ENCODE data around the gene SAMD4B. TPM values are rescaled to one million over a fixed set of nuclear protein-coding genes. Genes with fewer than 3 reads are reported as not detected.
A peak's percentile ranks its signal among the peaks of the same experiment; 100 is the strongest.

SAMD4B gene
- total and polyA plus RNA-seq, 9 of the 15 experiments (the other 6 are each of a cell fraction or from before 2014, with no cell fraction given): 3.4 to 90.5 (median 38.0) TPM

DNA sequence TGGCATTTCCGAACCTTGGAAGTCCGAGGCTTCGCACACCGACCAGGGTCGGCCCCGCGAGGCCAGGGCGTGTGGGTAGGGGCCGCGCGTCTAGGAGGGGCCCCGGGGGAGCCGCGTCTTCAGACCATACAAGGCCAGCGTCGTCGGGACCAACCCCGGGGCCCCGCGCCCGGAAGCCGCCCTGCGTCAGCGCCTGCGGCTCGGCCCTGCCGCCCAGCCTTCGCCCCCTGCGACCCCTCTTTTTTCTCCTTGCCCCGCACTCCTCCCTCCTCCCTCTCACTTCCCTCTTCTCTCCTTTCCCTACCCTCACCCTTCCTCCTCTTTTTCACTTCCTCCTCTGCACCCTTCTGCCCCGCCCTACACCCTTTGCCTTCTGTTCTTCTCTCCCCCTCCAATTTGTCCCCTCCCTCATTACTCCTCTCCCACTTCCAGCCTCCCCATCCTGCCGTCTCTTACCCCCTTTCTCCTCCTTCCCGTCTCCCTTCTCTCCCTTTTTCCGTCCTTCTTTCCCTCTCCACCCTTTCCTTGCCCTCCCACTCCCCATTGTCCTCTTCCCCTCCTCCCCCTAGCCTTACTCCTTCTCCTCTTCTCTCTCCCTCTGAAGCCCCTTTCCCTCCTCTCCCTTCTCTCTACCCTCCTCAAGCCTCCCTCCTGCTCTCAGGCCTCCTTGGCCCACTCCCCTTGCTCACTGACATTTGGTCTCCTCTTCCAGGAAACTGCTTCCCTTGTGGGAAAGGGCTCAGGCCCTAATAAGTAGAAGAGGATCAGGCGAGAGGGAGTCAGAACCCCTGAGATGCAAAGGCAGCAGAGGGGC, 68.0 kb downstream of the SAMD4B start:
- Histone ChIP-seq H3K4me2 (ENCODE audit: insufficient read depth, low read length) (peak overlapping the region; percentile 85), H3K9ac (ENCODE audit: insufficient read depth in 1 of 2, low read depth in 2 of 2, low read length in 2 of 2) (peak overlapping the region; percentile 91 to 94), H3K9me3 (replicated peaks; ENCODE audit: control insufficient read depth, insufficient read depth, low read depth, low read length) (no peaks in the 10 kb centered on the region), H4K20me1 (replicated peaks; ENCODE audit: control insufficient read depth, insufficient read depth, low read length) (peaks cover 4% of the 10 kb centered on the region; the same call in 1 of the 2 replicates), H3K79me2 (ENCODE audit: control insufficient read depth, insufficient read depth, low read length) (peaks cover 62% of the 10 kb centered on the region), H3K27ac (ENCODE audit: extremely low read depth, low read depth, low read length) (peak overlapping the region; percentile 98), H2AFZ (ENCODE audit: low read depth, low read length) (peak overlapping the region; percentile 85), H3K9me1 (ENCODE audit: control insufficient read depth, insufficient read depth, low read length) (no peaks in the 10 kb centered on the region), H3K27me3 (ENCODE audit: control insufficient read depth in 2 of 2, insufficient read depth in 2 of 2, low read length in 2 of 2) (no peaks in the 10 kb centered on the region), H3K4me3 (peak overlapping the region; percentile 61), H3K36me3 (ENCODE audit: control insufficient read depth, insufficient read depth, low read length) (peaks cover 15% of the 10 kb centered on the region; the same call in 1 of the 3 replicates), H3K4me1 (replicated peaks in 1 of 2; ENCODE audit: control insufficient read depth in 2 of 2, insufficient read depth in 2 of 2, low read length in 2 of 2) (peaks cover 50 to 74% of the 10 kb centered on the region in 2 experiments)
- in situ Hi-C loops (cut with MboI) (no loop called here), intact Hi-C loops (cut with micrococcal nuclease) (loop anchor here (2.0 to 5.0 kb wide), 4 partner anchors 67 to 288 kb away; partner anchors contain the start of gene SAMD4B)
- FAIRE-seq (no peak), DNase-seq (ENCODE audit: extremely low read depth in 1 of 4, low spot score in 3 of 4) (peak; percentile 43 to 68 (median 53)), ATAC-seq (peak; percentile 16)
- CTCF ChIA-PET (ENCODE audit: low intra/inter-chr PET ratio): interaction anchor here (0.6 to 3.7 kb wide), 3 partner anchors 12 to 90 kb away, joined by 3 to 74 read pairs (median 4); partner anchors contain the start of gene LRFN1
- BruUV-seq (replicated peaks): TSS peak; percentile 65
- WGBS (ENCODE audit: insufficient coverage, low coverage, missing lambda C conversion rate): 2% methylated on average over 28 of the region's 35 CpGs
- POLR2A ChIA-PET: interaction anchor here (3.0 to 4.0 kb wide), 2 partner anchors 19 to 25 kb away, joined by 16 to 18 read pairs; partner anchors contain the start of genes MED29, PAF1 and RPS16
- TF ChIP-seq, protein P1, sequence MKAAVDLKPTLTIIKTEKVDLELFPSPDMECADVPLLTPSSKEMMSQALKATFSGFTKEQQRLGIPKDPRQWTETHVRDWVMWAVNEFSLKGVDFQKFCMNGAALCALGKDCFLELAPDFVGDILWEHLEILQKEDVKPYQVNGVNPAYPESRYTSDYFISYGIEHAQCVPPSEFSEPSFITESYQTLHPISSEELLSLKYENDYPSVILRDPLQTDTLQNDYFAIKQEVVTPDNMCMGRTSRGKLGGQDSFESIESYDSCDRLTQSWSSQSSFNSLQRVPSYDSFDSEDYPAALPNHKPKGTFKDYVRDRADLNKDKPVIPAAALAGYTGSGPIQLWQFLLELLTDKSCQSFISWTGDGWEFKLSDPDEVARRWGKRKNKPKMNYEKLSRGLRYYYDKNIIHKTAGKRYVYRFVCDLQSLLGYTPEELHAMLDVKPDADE (conservative IDR thresholded peaks at IDR 0.05; ENCODE audit: control insufficient read depth, low read depth, low read length): peak; percentile 73
- no peak for TF ChIP-seq ZBTB1 (CRISPR knock-in tag; IDR thresholded peaks at IDR 0.05; ENCODE audit: borderline replicate concordance, low read depth)
- no peak for TF ChIP-seq CBX5 (IDR thresholded peaks at IDR 0.05; ENCODE audit: borderline replicate concordance, low read depth)
- TF ChIP-seq, protein P2, sequence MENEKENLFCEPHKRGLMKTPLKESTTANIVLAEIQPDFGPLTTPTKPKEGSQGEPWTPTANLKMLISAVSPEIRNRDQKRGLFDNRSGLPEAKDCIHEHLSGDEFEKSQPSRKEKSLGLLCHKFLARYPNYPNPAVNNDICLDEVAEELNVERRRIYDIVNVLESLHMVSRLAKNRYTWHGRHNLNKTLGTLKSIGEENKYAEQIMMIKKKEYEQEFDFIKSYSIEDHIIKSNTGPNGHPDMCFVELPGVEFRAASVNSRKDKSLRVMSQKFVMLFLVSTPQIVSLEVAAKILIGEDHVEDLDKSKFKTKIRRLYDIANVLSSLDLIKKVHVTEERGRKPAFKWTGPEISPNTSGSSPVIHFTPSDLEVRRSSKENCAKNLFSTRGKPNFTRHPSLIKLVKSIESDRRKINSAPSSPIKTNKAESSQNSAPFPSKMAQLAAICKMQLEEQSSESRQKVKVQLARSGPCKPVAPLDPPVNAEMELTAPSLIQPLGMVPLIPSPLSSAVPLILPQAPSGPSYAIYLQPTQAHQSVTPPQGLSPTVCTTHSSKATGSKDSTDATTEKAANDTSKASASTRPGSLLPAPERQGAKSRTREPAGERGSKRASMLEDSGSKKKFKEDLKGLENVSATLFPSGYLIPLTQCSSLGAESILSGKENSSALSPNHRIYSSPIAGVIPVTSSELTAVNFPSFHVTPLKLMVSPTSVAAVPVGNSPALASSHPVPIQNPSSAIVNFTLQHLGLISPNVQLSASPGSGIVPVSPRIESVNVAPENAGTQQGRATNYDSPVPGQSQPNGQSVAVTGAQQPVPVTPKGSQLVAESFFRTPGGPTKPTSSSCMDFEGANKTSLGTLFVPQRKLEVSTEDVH (IDR thresholded peaks at IDR 0.05; ENCODE audit: low read depth, partially characterized antibody): peak; percentile 59
- TF ChIP-seq KHSRP (IDR thresholded peaks at IDR 0.05): 0 out of 2 replicates have a peak, but pooled peaks have one; percentile 11
- no peak for TF ChIP-seq U2AF1 (optimal IDR thresholded peaks at IDR 0.05; ENCODE audit: low read depth, low read length)
- TF ChIP-seq RAD21 (CRISPR knock-in tag; conservative IDR thresholded peaks at IDR 0.05 in 1 of 2, IDR thresholded peaks at IDR 0.05 in 1 of 2): no peak
- TF ChIP-seq, protein P3, sequence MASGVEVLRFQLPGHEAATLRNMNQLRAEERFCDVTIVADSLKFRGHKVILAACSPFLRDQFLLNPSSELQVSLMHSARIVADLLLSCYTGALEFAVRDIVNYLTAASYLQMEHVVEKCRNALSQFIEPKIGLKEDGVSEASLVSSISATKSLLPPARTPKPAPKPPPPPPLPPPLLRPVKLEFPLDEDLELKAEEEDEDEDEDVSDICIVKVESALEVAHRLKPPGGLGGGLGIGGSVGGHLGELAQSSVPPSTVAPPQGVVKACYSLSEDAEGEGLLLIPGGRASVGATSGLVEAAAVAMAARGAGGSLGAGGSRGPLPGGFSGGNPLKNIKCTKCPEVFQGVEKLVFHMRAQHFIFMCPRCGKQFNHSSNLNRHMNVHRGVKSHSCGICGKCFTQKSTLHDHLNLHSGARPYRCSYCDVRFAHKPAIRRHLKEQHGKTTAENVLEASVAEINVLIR (CRISPR knock-in tag; IDR thresholded peaks at IDR 0.05): no peak
- TF ChIP-seq, protein P4, sequence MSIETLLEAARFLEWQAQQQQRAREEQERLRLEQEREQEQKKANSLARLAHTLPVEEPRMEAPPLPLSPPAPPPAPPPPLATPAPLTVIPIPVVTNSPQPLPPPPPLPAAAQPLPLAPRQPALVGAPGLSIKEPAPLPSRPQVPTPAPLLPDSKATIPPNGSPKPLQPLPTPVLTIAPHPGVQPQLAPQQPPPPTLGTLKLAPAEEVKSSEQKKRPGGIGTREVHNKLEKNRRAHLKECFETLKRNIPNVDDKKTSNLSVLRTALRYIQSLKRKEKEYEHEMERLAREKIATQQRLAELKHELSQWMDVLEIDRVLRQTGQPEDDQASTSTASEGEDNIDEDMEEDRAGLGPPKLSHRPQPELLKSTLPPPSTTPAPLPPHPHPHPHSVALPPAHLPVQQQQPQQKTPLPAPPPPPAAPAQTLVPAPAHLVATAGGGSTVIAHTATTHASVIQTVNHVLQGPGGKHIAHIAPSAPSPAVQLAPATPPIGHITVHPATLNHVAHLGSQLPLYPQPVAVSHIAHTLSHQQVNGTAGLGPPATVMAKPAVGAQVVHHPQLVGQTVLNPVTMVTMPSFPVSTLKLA (conservative IDR thresholded peaks at IDR 0.05): 0 out of 4 replicates have a peak, but pooled peaks of 1 of the 2 experiments have one; percentile 9
- TF ChIP-seq HEY1 (CRISPR knock-in tag; IDR thresholded peaks at IDR 0.05; ENCODE audit: borderline replicate concordance): no peak
- peak; percentile 71 for TF ChIP-seq SUPT5H (IDR thresholded peaks at IDR 0.05)
- TF ChIP-seq ZNF830 (CRISPR knock-in tag; IDR thresholded peaks at IDR 0.05): no peak
- TF ChIP-seq KLF1 (tag; IDR thresholded peaks at IDR 0.05): peak; percentile 83

Measured in K562 (cell line).